HG02759 (cell line): ENCODE data around the gene EIF2S3.
"Not testable (repeated sequence)": the region's sequence is repeated elsewhere in the genome, so short reads cannot be mapped to it uniquely, and the experiment has no call there.

Experiments
- ATAC-seq: cut with Tn5 transposase; IDR thresholded peaks from one replicate; pipeline ENCODE4 v1.9.1; 2021; ENCODE audit warnings: mild to moderate bottlenecking, moderate library complexity; ENCODE audit not compliant: unreplicated experiment

The EIF2S3 gene

GRCh38 chrX:24049643-24050042, 5.1 kb upstream of the EIF2S3 start:
- ATAC-seq, result not testable (repeated sequence)

- not testable (repeated sequence) for ATAC-seq
Measured at GRCh38 chrX:24050522-24051318, 4.0 kb upstream of the EIF2S3 start.

- peak; percentile 2 for ATAC-seq
Measured at GRCh38 chrX:24055043-24055356, 244 bp downstream of the EIF2S3 start.

GRCh38 chrX:24063488-24063887, 8.7 kb downstream of the EIF2S3 start:
- ATAC-seq, result no peak

GRCh38 chrX:24069877-24070276, 15.1 kb downstream of the EIF2S3 start:
- no peak for ATAC-seq

GRCh38 chrX:24079411-24079810, 24.7 kb downstream of the EIF2S3 start:
- no peak for ATAC-seq

GRCh38 chrX:24080245-24080644, 25.5 kb downstream of the EIF2S3 start:
- not testable (repeated sequence) for ATAC-seq

- ATAC-seq, result no peak
Measured at GRCh38 chrX:24080704-24081103, 25.9 kb downstream of the EIF2S3 start.

- no peak for ATAC-seq
Measured at GRCh38 chrX:24081661-24082154, 27.0 kb downstream of the EIF2S3 start.

GRCh38 chrX:24082447-24082846, 27.7 kb downstream of the EIF2S3 start:
- ATAC-seq, result no peak

GRCh38 chrX:24085101-24085500, 30.3 kb downstream of the EIF2S3 start:
- no peak for ATAC-seq

- ATAC-seq, result no peak
Measured at GRCh38 chrX:24090300-24091200, 35.8 kb downstream of the EIF2S3 start.

- ATAC-seq, result no peak
Measured at GRCh38 chrX:24093746-24094145, 39.0 kb downstream of the EIF2S3 start.

GRCh38 chrX:24097741-24098260, 43.0 kb downstream of the EIF2S3 start:
- ATAC-seq, result no peak

- ATAC-seq, result no peak
Measured at GRCh38 chrX:24098932-24099331, 44.2 kb downstream of the EIF2S3 start.

GRCh38 chrX:24099394-24099793, 44.6 kb downstream of the EIF2S3 start:
- ATAC-seq, result no peak

- no peak for ATAC-seq
Measured at GRCh38 chrX:24100713-24101112, 46.0 kb downstream of the EIF2S3 start.

GRCh38 chrX:24110069-24110468, 55.3 kb downstream of the EIF2S3 start:
- no peak for ATAC-seq

GRCh38 chrX:24113181-24113580, 58.4 kb downstream of the EIF2S3 start:
- no peak for ATAC-seq

- no peak for ATAC-seq
Measured at GRCh38 chrX:24117258-24117657, 62.5 kb downstream of the EIF2S3 start.

GRCh38 chrX:24124244-24124799, 69.6 kb downstream of the EIF2S3 start:
- ATAC-seq, result no peak
